ENCODE data around the gene FOXO1. TPM values are rescaled to one million over a fixed set of nuclear protein-coding genes. Genes with fewer than 3 reads are reported as not detected.
A peak's percentile ranks its signal among the peaks of the same experiment; 100 is the strongest.
"Not testable (repeated sequence)": the region's sequence is repeated elsewhere in the genome, so short reads cannot be mapped to it uniquely, and the experiment has no call there.

Gene FOXO1
- 47.5 and 50.4 TPM in 2 replicates for total RNA-seq

GRCh38 chr13:40666045-40666932 lies at the start of gene FOXO1:
FOXO1 (minus strand) TSS chr13:40666641; CDS start chr13:40666212, 429 bp downstream.
- DNase-seq = peak; percentile 94
- peak within 1 kb of the TSS; percentile 93 for H3K4me3 Mint-ChIP-seq
- H3K9me3 Mint-ChIP-seq = no peaks in the 10 kb centered on the region
- intact Hi-C loops (cut with micrococcal nuclease) = loop anchor here (1.0 to 10.0 kb wide), 12 partner anchors 17 to 724 kb away; partner anchors contain the start of genes ELF1, MRPS31 and WBP4
- H3K4me1 Mint-ChIP-seq = peaks cover 40% of the 10 kb centered on the region
- H3K27me3 Mint-ChIP-seq = no peaks in the 10 kb centered on the region
- TF ChIP-seq CTCF (IDR thresholded peaks at IDR 0.05) = no peak
- ChIA-PET CTCF (interaction anchor here (1.4 to 1.8 kb wide), 2 partner anchors 17 to 597 kb away, joined by 4 to 8 read pairs; no protein-coding TSS in a partner anchor), POLR2A (interaction anchor here (0.6 to 6.5 kb wide), 28 partner anchors 8 to 598 kb away, joined by 3 to 64 read pairs (median 4); partner anchors contain the start of gene SLC25A15)
- peak; percentile 69 for ATAC-seq (ENCODE audit: low read depth)
- peak within 1 kb of the TSS; percentile 94 for H3K27ac Mint-ChIP-seq
- peaks cover 14% of the 10 kb centered on the region for H3K36me3 Mint-ChIP-seq (ENCODE audit: low read depth)

- H3K4me1 Mint-ChIP-seq; H3K4me3 Mint-ChIP-seq; CTCF ChIA-PET; H3K27me3 Mint-ChIP-seq; H3K27ac Mint-ChIP-seq; intact Hi-C loops (cut with micrococcal nuclease); POLR2A ChIA-PET; ATAC-seq (ENCODE audit: low read depth); DNase-seq: not testable (repeated sequence)
- Mint-ChIP-seq H3K36me3 (ENCODE audit: low read depth) (peaks cover 42% of the 10 kb centered on the region), H3K9me3 (peaks cover 17% of the 10 kb centered on the region)
Measured at GRCh38 chr13:40714433-40714832, 48.0 kb upstream of the FOXO1 start.

- ChIA-PET CTCF (no interaction called here), POLR2A (no interaction called here)
- peaks cover 31% of the 10 kb centered on the region for H3K9me3 Mint-ChIP-seq
- ATAC-seq (ENCODE audit: low read depth) (no peak), DNase-seq (no peak)
- peaks cover 5% of the 10 kb centered on the region for H3K4me1 Mint-ChIP-seq
- peaks cover 3% of the 10 kb centered on the region for H3K36me3 Mint-ChIP-seq (ENCODE audit: low read depth)
- H3K4me3 Mint-ChIP-seq = no peak overlapping the region
- no peak for TF ChIP-seq CTCF (IDR thresholded peaks at IDR 0.05)
- no peaks in the 10 kb centered on the region for H3K27me3 Mint-ChIP-seq
- intact Hi-C loops (cut with micrococcal nuclease) = no loop called here
- no peak overlapping the region for H3K27ac Mint-ChIP-seq
Measured at GRCh38 chr13:40706439-40706838, 40.0 kb upstream of the FOXO1 start.

GRCh38 chr13:40697711-40698110 lies 31.3 kb upstream of the FOXO1 start:
- Mint-ChIP-seq H3K27me3 (no peaks in the 10 kb centered on the region), H3K9me3 (no peaks in the 10 kb centered on the region), H3K36me3 (ENCODE audit: low read depth) (no peaks in the 10 kb centered on the region), H3K27ac (no peak overlapping the region), H3K4me1 (peaks cover 24% of the 10 kb centered on the region), H3K4me3 (no peak overlapping the region)
- ATAC-seq (ENCODE audit: low read depth) = peak; percentile 34
- ChIA-PET POLR2A (no interaction called here), CTCF (no interaction called here)
- intact Hi-C loops (cut with micrococcal nuclease) = no loop called here
- DNase-seq = no peak
- no peak for TF ChIP-seq CTCF (IDR thresholded peaks at IDR 0.05)

- H3K36me3 Mint-ChIP-seq (ENCODE audit: low read depth) = no peaks in the 10 kb centered on the region
- no peaks in the 10 kb centered on the region for H3K9me3 Mint-ChIP-seq
- ChIA-PET CTCF (no interaction called here), POLR2A (no interaction called here)
- no peak overlapping the region for H3K27ac Mint-ChIP-seq
- DNase-seq (no peak), ATAC-seq (ENCODE audit: low read depth) (no peak)
- no peaks in the 10 kb centered on the region for H3K27me3 Mint-ChIP-seq
- no peak for TF ChIP-seq CTCF (IDR thresholded peaks at IDR 0.05)
- no peak overlapping the region for H3K4me3 Mint-ChIP-seq
- intact Hi-C loops (cut with micrococcal nuclease) = no loop called here
- peaks cover 24% of the 10 kb centered on the region for H3K4me1 Mint-ChIP-seq
Measured at GRCh38 chr13:40694426-40694825, 28.0 kb upstream of the FOXO1 start.
